Measurements from ENCODE around the gene NUDT13. TPM values are rescaled to one million over a fixed set of nuclear protein-coding genes. Genes with fewer than 3 reads are reported as not detected.

Gene NUDT13
- total and polyA plus RNA-seq, 12 donors: 1.4 to 11.0 (median 4.0) TPM

DNA sequence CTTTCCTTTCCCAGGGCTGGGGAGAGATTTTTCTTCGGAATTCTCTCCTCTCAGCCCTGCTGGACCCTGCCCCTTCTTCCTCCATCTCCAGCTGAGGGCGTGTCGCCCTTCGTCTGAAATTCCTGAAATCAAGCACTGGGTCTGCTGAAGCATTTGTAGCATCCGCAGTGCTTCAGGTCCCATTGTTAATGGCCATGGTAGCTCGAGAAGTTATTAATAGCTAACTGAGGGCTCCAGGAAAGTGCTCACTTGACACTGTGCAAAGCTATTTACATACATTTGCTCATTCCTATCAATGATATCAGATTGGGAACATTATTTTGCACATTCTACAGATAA lies 58.2 kb downstream of the NUDT13 start:
- Histone ChIP-seq H3K27me3 (no peaks in the 10 kb centered on the region), H3K27ac (peak overlapping the region; percentile 87 to 98 (median 94)), H3K9me3 (no peaks in the 10 kb centered on the region), H3K36me3 (peaks cover 0 to 22% (median 4%) of the 10 kb centered on the region in 9 donors), H3K4me1 (peaks cover 0 to 47% (median 37%) of the 10 kb centered on the region in 9 donors), H3K4me3 (peak overlapping the region; percentile 71 to 95 (median 86))
- intact Hi-C loops (cut with DNase I): loop anchor here in 2 of 10 donors (10.0 kb wide), 2 partner anchors 74 to 804 kb away; partner anchors contain the start of gene P4HA1 (in 1 of the 2)
- WGBS, 2 donors: 0 to 1% methylated on average over 6 of the region's 6 CpGs
- DNase-seq (no peak), ATAC-seq (peak in 6 of 8 donors; percentile 15 to 49 (median 26))
- TF ChIP-seq, protein P1, sequence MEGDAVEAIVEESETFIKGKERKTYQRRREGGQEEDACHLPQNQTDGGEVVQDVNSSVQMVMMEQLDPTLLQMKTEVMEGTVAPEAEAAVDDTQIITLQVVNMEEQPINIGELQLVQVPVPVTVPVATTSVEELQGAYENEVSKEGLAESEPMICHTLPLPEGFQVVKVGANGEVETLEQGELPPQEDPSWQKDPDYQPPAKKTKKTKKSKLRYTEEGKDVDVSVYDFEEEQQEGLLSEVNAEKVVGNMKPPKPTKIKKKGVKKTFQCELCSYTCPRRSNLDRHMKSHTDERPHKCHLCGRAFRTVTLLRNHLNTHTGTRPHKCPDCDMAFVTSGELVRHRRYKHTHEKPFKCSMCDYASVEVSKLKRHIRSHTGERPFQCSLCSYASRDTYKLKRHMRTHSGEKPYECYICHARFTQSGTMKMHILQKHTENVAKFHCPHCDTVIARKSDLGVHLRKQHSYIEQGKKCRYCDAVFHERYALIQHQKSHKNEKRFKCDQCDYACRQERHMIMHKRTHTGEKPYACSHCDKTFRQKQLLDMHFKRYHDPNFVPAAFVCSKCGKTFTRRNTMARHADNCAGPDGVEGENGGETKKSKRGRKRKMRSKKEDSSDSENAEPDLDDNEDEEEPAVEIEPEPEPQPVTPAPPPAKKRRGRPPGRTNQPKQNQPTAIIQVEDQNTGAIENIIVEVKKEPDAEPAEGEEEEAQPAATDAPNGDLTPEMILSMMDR (IDR thresholded peaks at IDR 0.05): no peak

DNA sequence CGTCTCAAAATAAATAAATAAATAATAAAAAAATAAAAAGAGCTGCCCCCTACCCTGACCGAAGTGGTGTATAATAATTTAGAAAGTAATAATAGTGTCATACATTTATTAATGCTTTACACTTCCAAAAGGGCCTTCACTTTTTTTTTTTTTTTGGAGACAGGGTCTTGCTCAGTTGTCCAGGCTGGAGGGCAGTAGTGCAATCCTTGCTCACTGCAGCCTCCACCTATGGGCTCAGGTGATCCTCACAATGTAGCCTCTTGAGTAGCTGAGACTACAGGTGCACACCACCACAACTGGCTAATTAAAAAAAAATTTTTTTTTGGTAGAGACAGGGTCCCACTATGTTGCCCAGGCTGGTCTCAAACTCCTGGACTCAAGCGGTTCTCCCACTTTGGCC lies 59.1 kb downstream of the NUDT13 start:
- no peak for ATAC-seq
- Histone ChIP-seq H3K36me3 (peaks cover 0 to 15% (median 0%) of the 10 kb centered on the region in 9 donors), H3K27ac (peak overlapping the region in 2 of 10 donors; percentile 94), H3K4me1 (peaks cover 0 to 40% (median 31%) of the 10 kb centered on the region in 9 donors), H3K9me3 (no peaks in the 10 kb centered on the region), H3K27me3 (no peaks in the 10 kb centered on the region), H3K4me3 (peak overlapping the region in 3 of 10 donors; percentile 76 to 95 (median 86))
- WGBS, 2 donors: 96 to 97% methylated on average over 3 of the region's 3 CpGs
- no peak for DNase-seq
- intact Hi-C loops (cut with DNase I): loop anchor here in 2 of 10 donors (10.0 kb wide), 2 partner anchors 75 to 805 kb away; partner anchors contain the start of gene P4HA1 (in 1 of the 2)
- TF ChIP-seq, protein P1 (IDR thresholded peaks at IDR 0.05): no peak

DNA sequence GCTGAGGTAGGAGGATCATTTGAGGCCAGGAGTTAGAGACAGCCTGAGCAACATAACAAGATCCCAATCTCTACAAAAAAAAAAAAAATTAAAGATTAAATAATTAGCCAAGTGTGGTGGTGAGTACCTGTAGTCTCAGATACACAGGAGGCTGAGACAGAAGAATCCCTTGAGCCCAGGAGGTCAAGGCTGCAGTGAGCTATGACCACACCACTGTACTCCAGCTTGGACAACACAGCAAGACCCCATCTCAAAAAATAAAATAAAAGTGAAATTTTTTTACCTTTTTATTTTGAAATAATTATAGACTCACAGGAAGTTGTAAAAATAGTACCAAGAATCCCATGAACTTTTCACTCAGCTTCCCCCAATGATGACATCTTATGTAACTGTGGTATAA lies 62.6 kb downstream of the NUDT13 start:
- Histone ChIP-seq H3K4me1 (peaks cover 0 to 13% (median 9%) of the 10 kb centered on the region in 9 donors), H3K27ac (no peak overlapping the region), H3K4me3 (no peak overlapping the region), H3K27me3 (no peaks in the 10 kb centered on the region), H3K9me3 (no peaks in the 10 kb centered on the region), H3K36me3 (peaks cover 0 to 35% (median 6%) of the 10 kb centered on the region in 9 donors)
- intact Hi-C loops (cut with DNase I): no loop called here
- no peak for DNase-seq
- TF ChIP-seq, protein P1 (IDR thresholded peaks at IDR 0.05): no peak
- ATAC-seq: no peak

DNA sequence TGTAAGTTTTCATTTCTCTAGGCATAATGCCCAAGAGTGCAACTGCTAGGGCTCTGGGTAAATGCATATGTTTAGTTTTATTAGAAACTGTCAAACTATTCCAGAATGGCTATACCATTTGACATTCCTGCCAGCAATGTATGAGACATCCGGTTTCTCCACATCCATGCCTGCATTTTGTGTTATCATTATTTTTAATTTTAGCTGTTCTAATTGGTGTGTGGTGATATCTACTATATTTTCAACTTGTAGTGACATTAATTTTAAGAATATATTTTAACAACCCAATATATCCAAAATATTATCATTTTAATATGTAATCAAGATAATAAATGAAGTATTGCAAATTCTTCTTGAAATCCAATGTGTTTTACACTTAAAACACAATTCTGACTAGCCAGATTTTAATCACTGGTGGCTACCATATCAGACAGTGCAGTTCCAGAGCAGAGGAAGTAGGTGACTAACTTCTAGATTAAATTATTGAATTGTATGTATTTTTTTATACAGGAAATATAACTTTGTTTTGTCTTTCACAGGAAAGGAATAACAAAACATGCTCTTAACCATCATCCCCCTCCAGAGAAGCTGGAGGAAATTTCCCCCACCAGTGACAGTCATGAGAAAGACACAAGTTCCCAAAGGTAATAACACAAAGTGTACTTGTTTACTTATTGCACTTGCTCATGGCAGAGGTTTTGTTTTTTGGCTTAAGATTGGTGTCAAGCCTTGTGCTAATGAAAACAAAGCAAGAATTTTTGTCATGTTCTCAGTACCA lies 64.1 kb downstream of the NUDT13 start:
- Histone ChIP-seq H3K27ac (no peak overlapping the region), H3K4me1 (peaks cover 0 to 3% (median under 1%) of the 10 kb centered on the region in 9 donors), H3K4me3 (no peak overlapping the region), H3K9me3 (no peaks in the 10 kb centered on the region), H3K36me3 (peaks cover 0 to 49% (median 20%) of the 10 kb centered on the region in 9 donors), H3K27me3 (no peaks in the 10 kb centered on the region)
- DNase-seq: no peak
- intact Hi-C loops (cut with DNase I): no loop called here
- whole genome bisulfite sequencing, 2 donors: 96 to 100% methylated on average over 1 of the region's 1 CpG
- TF ChIP-seq, protein P1 (IDR thresholded peaks at IDR 0.05): no peak
- no peak for ATAC-seq

Other genes with a start within 250 kb of the NUDT13 start
- gene OIT3, start 216.7 kb upstream of the NUDT13 start, total RNA-seq: 1 to 10 TPM in 1 of 10 donors, under 1 TPM in 5, not detected in 4; 0.09 to 1.6 (median 0.34) TPM
- gene OIT3, start 216.7 kb upstream of the NUDT13 start, polyA plus RNA-seq: under 1 TPM in 1 of 2 donors, not detected in 1; 0.06 TPM
- under 1 TPM in 3 of 10 donors, not detected in 7; 0.52 to 0.92 (median 0.52) TPM for gene PLA2G12B, start 155.6 kb upstream of the NUDT13 start, total RNA-seq
- under 1 TPM; 0.06 to 0.29 TPM for gene PLA2G12B, start 155.6 kb upstream of the NUDT13 start, polyA plus RNA-seq
- gene P4HA1, start 13.6 kb upstream of the NUDT13 start, total RNA-seq: 10 to 100 TPM; 44.4 to 67.3 (median 51.5) TPM
- 10 to 100 TPM; 17.3 to 20.8 TPM for gene P4HA1, start 13.6 kb upstream of the NUDT13 start, polyA plus RNA-seq
- gene ECD, start 57.6 kb downstream of the NUDT13 start, total RNA-seq: 10 to 100 TPM; 14.0 to 22.9 (median 19.0) TPM
- gene ECD, start 57.6 kb downstream of the NUDT13 start, polyA plus RNA-seq: 1 to 10 TPM; 5.8 to 7.0 TPM
- 10 to 100 TPM; 12.2 to 19.7 (median 16.7) TPM for gene FAM149B1, start 57.7 kb downstream of the NUDT13 start, total RNA-seq
- 10 to 100 TPM in 1 of 2 donors, 1 to 10 TPM in 1; 8.0 to 27.0 TPM for gene FAM149B1, start 57.7 kb downstream of the NUDT13 start, polyA plus RNA-seq
- 10 to 100 TPM in 1 of 10 donors, 1 to 10 TPM in 9; 5.6 to 11.2 (median 7.5) TPM for gene DNAJC9, start 136.8 kb downstream of the NUDT13 start, total RNA-seq
- 1 to 10 TPM; 6.8 to 9.9 TPM for gene DNAJC9, start 136.8 kb downstream of the NUDT13 start, polyA plus RNA-seq
- 100 to 1,000 TPM in 9 of 10 donors, 10 to 100 TPM in 1; 95.5 to 115 (median 106) TPM for gene MRPS16, start 142.2 kb downstream of the NUDT13 start, total RNA-seq
- gene MRPS16, start 142.2 kb downstream of the NUDT13 start, polyA plus RNA-seq: 10 to 100 TPM; 65.4 to 88.5 TPM
- gene CFAP70, start 248.4 kb downstream of the NUDT13 start, total RNA-seq: 1 to 10 TPM in 9 of 10 donors, under 1 TPM in 1; 0.87 to 3.9 (median 1.9) TPM
- 1 to 10 TPM in 1 of 2 donors, under 1 TPM in 1; 0.25 to 5.4 TPM for gene CFAP70, start 248.4 kb downstream of the NUDT13 start, polyA plus RNA-seq